HepG2 (cell line): ENCODE data around the gene VEGFB. TPM values are rescaled to one million over a fixed set of nuclear protein-coding genes. Genes with fewer than 3 reads are reported as not detected.
A peak's percentile ranks its signal among the peaks of the same experiment; 100 is the strongest.

Experiments
- CHD2 ChIP-seq: IDR thresholded peaks from 2 replicates; pipeline ENCODE4 v1.6.1; 2011; ENCODE audit warnings: low read depth, low read length, improper control_type of control experiment
- FLYWCH1 ChIP-seq: sonication (generic); formaldehyde crosslinking; IDR thresholded peaks from 2 replicates; pipeline ENCODE4 v1.8.1; 2023; ENCODE audit warnings: mild to moderate bottlenecking, missing genetic modification reagents
- HNRNPK ChIP-seq: fragments of 200-400 bp; formaldehyde crosslinking; IDR thresholded peaks from 2 replicates; pipeline ENCODE4 v1.6.1; 2018; ENCODE audit warnings: low read length, low read depth, moderate library complexity, mild to moderate bottlenecking; ENCODE audit not compliant: poor library complexity, severe bottlenecking
- SP2 ChIP-seq: sonication (generic); formaldehyde crosslinking; IDR thresholded peaks from 2 replicates; pipeline ENCODE4 v1.5.1; 2020; ENCODE audit warnings: mild to moderate bottlenecking, missing genetic modification reagents
- ZNF543 ChIP-seq: sonication (generic); formaldehyde crosslinking; IDR thresholded peaks from 2 replicates; pipeline ENCODE4 v1.4.0; 2020; ENCODE audit warnings: mild to moderate bottlenecking, missing genetic modification reagents
- ZNF781 ChIP-seq: sonication (generic); formaldehyde crosslinking; IDR thresholded peaks from 2 replicates; pipeline ENCODE4 v1.5.1; 2020; ENCODE audit warnings: borderline replicate concordance, mild to moderate bottlenecking, missing genetic modification reagents; ENCODE audit errors: not compliant biosample characterization
- polyA plus RNA-seq, 8 experiments: library from polyadenylated mRNA; depleted of rRNA in 3 of 8; stranded (reverse) in 7 of 8; unstranded in 1 of 8; fragments of >200 nt; fragmentation: Illumina TruSeq in 4 of 8; extraction: Trizol in 4 of 8; gene quantifications; 2 replicates each; pipeline versions ENCODE4 v1.2.1 to v1.2.3, GENCODE V29; 2011 to 2016; ENCODE audit warnings: low read depth in 4 of 8, missing spikeins in 1 of 8, mixed read lengths in 1 of 8; ENCODE audit not compliant: insufficient read depth in 1 of 8
- total RNA-seq, 5 experiments: library from RNA; depleted of rRNA; stranded (reverse); fragments of >200 nt; fragmentation: Illumina TruSeq; extraction: Trizol; gene quantifications; 2 replicates each; pipeline ENCODE4 v1.2.3, GENCODE V29; 2016; ENCODE audit warnings: low read depth in 1 of 5
- TF ChIP-seq, protein P1 (sequence below): sonication (generic); formaldehyde crosslinking; IDR thresholded peaks from 2 replicates; pipeline ENCODE4 v1.4.0; 2020; ENCODE audit warnings: mild to moderate bottlenecking, missing genetic modification reagents
- TF ChIP-seq, protein P2 (sequence below): sonication (generic); formaldehyde crosslinking; IDR thresholded peaks from 2 replicates; pipeline ENCODE4 v1.4.0; 2020; ENCODE audit warnings: missing genetic modification reagents
- TF ChIP-seq, protein P3 (sequence below): sonication (generic); formaldehyde crosslinking; IDR thresholded peaks from 2 replicates; pipeline ENCODE4 v1.5.1; 2020; ENCODE audit warnings: missing genetic modification reagents, mild to moderate bottlenecking, borderline replicate concordance
- TF ChIP-seq, protein P4 (sequence below): sonication (generic); formaldehyde crosslinking; IDR thresholded peaks from 2 replicates; pipeline ENCODE4 v1.5.1; 2020; ENCODE audit warnings: mild to moderate bottlenecking, missing genetic modification reagents, moderate library complexity

Gene VEGFB
- total and polyA plus RNA-seq, 2 of the 13 experiments (the other 11 are each of a cell fraction or from before 2014, with no cell fraction given) = 9.0 to 11.3 TPM

DNA sequence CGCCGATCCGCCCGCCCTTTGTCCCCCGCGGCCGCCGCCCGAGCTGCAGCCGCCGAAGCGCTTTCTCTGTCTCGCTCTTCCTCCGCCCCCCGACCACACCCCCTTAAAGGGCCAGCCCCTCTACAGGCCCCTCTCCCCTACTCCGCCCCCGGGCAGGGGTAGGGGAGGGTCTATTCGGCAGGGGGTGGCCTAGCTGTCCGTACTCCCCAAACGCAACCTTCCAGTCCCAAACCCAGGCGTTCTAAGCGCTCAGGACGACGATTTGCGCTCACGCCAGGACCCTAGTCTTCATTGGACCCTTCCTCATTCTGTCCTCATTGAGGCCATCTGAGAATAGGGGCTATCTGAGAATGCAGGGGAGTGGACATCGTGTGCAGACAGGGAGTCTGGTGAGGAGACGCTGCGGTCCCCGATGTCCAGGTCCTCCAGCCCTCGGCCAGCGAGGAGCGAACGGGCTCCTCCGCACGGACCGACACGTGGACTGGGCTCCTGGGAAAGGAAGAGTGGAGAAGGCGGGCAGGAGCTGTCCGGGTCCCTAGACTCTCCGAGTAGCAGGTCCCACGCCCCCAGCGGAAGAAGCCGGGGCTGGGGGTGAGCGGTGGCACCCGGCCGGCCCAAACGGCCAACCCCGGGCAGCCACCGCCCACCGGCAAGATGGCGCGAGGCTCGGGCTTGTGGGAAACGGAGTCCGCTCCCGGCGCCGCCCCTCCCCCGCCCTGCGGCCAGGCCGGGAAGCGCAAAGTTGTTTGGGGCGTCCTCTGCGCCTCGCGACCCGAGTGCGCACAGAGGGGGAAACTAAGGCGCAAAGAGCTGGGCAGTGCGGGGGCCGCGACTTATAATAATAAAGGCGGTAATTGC is 12.7 kb downstream of the VEGFB start, which contains the start of gene PPP1R14B (continued):
- TF ChIP-seq, protein P1, sequence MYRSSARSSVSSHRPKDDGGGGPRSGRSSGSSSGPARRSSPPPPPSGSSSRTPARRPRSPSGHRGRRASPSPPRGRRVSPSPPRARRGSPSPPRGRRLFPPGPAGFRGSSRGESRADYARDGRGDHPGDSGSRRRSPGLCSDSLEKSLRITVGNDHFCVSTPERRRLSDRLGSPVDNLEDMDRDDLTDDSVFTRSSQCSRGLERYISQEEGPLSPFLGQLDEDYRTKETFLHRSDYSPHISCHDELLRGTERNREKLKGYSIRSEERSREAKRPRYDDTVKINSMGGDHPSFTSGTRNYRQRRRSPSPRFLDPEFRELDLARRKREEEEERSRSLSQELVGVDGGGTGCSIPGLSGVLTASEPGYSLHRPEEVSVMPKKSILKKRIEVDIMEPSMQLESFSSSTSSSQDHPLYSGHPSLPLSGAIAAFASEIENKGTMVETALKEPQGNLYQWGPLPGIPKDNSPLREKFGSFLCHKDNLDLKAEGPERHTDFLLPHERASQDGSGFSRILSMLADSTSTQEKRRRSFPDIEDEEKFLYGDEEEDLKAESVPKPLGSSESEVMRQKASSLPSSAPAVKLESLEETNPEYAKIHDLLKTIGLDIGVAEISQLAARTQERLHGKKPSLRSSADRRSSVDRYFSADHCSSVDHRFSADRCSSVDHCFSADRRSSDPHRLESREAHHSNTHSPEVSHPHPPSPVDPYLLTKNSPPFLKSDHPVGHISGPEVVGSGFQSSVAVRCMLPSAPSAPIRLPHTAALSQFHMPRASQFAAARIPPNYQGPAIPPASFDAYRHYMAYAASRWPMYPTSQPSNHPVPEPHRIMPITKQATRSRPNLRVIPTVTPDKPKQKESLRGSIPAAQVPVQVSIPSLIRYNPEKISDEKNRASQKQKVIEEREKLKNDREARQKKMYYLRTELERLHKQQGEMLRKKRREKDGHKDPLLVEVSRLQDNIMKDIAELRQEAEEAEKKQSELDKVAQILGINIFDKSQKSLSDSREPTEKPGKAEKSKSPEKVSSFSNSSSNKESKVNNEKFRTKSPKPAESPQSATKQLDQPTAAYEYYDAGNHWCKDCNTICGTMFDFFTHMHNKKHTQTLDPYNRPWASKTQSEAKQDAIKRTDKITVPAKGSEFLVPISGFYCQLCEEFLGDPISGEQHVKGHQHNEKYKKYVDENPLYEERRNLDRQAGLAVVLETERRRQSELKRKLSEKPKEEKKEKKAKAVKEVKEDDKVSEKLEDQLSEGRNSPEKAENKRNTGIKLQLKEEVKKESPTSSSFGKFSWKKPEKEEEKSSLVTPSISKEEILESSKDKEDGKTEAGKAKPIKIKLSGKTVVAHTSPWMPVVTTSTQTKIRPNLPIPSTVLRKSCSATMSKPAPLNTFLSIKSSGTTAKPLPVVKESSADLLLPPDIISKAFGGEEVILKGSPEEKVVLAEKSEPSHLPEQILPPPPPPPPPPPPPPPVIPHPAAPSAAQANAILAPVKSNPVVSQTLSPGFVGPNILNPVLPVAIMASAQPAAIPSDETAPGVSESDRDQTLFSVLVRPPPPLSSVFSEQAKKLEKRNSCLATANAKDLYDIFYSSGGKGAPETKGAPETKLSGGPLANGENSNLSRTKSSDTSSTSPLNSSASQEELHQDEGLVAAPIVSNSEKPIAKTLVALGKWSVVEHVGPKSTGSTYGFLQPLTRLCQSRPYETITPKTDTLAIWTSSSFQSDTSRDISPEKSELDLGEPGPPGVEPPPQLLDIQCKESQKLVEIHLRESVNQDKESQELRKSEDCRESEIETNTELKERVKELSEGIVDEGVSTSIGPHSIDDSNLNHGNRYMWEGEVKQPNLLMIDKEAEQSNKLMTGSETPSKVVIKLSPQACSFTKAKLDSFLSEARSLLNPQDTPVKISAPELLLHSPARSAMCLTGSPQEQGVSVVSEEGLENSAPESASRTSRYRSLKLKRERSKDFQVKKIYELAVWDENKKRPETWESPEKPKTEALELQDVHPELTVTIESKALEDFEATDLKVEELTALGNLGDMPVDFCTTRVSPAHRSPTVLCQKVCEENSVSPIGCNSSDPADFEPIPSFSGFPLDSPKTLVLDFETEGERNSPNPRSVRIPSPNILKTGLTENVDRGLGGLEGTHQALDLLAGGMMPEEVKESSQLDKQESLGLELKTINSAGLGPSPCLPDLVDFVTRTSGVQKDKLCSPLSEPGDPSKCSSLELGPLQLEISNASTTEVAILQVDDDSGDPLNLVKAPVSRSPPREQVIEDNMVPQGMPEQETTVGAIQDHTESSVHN (CRISPR knock-in tag) = no peak
- TF ChIP-seq, protein P2, sequence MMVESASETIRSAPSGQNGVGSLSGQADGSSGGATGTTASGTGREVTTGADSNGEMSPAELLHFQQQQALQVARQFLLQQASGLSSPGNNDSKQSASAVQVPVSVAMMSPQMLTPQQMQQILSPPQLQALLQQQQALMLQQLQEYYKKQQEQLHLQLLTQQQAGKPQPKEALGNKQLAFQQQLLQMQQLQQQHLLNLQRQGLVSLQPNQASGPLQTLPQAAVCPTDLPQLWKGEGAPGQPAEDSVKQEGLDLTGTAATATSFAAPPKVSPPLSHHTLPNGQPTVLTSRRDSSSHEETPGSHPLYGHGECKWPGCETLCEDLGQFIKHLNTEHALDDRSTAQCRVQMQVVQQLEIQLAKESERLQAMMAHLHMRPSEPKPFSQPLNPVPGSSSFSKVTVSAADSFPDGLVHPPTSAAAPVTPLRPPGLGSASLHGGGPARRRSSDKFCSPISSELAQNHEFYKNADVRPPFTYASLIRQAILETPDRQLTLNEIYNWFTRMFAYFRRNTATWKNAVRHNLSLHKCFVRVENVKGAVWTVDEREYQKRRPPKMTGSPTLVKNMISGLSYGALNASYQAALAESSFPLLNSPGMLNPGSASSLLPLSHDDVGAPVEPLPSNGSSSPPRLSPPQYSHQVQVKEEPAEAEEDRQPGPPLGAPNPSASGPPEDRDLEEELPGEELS (CRISPR knock-in tag) = no peak
- TF ChIP-seq CHD2 (peak; percentile 66), HNRNPK (peak; percentile 24), ZNF543 (CRISPR knock-in tag) (0 out of 2 replicates have a peak, but pooled peaks have one; percentile 12), FLYWCH1 (CRISPR knock-in tag) (no peak), ZNF781 (CRISPR knock-in tag) (peak; percentile 26), SP2 (peak; percentile 59)
- TF ChIP-seq, protein P3, sequence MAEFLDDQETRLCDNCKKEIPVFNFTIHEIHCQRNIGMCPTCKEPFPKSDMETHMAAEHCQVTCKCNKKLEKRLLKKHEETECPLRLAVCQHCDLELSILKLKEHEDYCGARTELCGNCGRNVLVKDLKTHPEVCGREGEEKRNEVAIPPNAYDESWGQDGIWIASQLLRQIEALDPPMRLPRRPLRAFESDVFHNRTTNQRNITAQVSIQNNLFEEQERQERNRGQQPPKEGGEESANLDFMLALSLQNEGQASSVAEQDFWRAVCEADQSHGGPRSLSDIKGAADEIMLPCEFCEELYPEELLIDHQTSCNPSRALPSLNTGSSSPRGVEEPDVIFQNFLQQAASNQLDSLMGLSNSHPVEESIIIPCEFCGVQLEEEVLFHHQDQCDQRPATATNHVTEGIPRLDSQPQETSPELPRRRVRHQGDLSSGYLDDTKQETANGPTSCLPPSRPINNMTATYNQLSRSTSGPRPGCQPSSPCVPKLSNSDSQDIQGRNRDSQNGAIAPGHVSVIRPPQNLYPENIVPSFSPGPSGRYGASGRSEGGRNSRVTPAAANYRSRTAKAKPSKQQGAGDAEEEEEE = no peak
- TF ChIP-seq, protein P4, sequence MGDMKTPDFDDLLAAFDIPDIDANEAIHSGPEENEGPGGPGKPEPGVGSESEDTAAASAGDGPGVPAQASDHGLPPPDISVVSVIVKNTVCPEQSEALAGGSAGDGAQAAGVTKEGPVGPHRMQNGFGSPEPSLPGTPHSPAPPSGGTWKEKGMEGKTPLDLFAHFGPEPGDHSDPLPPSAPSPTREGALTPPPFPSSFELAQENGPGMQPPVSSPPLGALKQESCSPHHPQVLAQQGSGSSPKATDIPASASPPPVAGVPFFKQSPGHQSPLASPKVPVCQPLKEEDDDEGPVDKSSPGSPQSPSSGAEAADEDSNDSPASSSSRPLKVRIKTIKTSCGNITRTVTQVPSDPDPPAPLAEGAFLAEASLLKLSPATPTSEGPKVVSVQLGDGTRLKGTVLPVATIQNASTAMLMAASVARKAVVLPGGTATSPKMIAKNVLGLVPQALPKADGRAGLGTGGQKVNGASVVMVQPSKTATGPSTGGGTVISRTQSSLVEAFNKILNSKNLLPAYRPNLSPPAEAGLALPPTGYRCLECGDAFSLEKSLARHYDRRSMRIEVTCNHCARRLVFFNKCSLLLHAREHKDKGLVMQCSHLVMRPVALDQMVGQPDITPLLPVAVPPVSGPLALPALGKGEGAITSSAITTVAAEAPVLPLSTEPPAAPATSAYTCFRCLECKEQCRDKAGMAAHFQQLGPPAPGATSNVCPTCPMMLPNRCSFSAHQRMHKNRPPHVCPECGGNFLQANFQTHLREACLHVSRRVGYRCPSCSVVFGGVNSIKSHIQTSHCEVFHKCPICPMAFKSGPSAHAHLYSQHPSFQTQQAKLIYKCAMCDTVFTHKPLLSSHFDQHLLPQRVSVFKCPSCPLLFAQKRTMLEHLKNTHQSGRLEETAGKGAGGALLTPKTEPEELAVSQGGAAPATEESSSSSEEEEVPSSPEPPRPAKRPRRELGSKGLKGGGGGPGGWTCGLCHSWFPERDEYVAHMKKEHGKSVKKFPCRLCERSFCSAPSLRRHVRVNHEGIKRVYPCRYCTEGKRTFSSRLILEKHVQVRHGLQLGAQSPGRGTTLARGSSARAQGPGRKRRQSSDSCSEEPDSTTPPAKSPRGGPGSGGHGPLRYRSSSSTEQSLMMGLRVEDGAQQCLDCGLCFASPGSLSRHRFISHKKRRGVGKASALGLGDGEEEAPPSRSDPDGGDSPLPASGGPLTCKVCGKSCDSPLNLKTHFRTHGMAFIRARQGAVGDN (CRISPR knock-in tag) = peak; percentile 92
